COLO668 (cell line): Measurements from ENCODE around the gene CASP7.
A peak's percentile ranks its signal among the peaks of the same experiment; 100 is the strongest.

ENCODE experiments used
- DNase-seq: peaks from one replicate; lab custom pipeline; 2025; ENCODE audit not compliant: unreplicated experiment; lab: John Stamatoyannopoulos, UW

CASP7 gene

DNA sequence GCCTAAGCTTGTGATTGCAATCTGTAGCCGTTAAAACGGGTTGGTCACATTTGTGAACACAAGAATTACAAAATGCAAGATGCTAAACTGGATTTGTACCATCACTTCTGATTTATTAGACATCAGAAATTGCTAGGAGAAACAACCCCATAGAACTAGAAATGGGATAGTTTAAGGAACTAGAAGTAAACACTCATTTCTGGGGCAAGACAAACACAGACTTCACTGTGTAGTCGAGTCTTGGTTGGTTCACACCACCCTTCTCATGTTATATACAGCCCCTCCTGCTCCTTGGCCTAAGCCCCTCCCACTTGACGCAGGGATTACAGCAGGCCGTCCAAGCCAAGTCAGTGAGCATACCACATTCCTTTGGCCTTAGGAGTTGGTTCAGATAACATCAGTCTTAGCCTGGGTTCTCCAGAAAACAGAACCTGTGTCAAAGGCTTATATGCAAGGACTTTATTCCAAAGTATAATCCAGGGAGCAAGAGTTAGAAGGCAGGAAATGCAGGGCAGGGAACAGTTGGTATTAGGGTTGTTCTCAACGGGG is 13.8 kb upstream of the CASP7 start:
- DNase-seq = no peak

DNA sequence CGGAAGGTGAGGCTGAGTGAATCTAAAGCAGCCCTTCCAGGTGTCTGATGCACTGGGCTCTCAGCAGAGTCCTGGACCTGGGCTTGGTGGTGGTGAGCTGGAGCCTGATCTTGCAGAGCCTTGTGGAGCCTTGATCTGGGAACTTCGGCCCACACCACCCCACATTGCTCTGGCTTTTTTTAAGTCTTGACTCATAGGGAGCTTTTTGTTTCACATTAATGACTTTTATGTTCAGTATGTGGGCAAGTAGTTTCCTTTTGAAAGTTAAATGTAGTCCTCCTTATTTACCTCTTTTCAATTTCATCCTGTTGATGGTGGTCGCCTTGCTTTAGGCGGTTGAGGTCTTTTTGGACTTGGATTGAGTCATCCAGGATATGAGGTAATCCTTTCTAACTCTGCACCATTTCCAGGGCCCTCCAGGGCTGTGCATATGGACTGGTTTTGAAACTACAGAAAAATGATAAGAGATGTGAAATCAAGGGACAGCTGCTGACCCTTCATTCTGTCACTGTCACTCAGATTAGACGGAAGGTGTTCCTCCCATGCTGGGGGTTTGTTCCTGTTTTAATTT is 12.9 kb upstream of the CASP7 start:
- DNase-seq = no peak

DNA sequence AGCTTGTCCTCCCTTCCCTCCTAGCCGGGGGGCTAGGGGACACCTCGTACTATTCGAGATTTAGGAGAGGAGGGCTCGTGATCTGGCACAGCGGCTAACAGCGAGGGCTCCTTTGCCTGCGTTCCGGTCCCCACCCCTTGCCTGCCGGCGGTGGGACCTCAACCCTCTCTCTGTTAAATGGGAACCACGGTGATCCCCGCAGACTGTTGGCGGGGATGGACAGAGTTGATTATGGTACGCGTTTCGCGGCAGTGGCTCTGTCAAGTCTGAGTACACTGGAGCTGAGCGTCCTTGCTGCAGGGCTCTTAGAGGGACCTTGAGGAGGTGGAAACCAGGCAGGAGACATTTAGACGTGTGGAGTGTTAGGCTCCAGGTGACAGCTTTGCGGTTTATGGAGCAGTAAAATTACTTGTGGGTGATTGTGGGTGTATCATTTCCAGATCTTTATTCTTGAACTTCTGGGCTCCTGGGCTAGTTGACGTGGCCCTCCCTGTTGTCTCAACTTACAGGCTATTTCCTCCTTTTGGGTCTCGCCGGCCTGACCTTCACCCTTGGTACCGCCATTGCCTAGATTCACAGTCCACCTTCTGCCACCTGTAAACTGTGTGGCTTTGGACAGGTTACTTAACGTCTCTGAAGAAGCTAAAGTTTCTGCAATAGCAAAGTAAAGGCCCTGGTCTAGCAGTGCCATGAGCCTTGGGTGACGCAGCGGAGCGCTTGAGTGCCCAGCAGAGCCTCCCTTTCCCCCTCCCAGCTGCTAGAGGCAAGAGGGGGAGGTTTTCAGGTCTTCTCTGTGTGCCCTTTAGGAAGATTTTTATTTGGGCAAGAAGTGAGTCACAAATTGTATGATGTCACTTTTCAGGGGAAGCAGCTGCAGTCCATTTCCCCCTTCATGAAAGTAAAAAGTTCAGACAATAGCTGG is 739 bp downstream of the CASP7 start:
- DNase-seq = peak; percentile 41

- DNase-seq = no peak
These were observed 2.1 kb downstream of the CASP7 start for GRCh38 chr10:113681533-113682470.

DNA sequence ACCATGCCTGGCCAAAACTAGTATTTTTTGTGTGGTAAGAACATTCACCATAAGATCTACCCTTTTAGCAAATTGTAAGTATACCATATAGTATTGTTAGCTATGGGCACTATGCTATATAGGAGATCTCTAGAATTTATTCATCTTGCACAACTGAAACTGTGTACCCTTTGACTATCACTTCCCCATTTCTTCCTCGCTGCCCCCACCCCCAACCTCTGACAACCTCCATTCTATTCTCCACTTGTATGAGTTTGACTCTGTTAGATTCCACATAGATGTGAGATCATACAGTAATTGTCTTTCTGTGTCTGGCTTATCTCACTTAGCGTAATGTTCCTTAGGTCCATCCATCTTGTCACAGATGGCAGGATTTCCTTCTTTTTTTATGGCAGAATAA is 3.6 kb downstream of the CASP7 start:
- no peak for DNase-seq

- no peak for DNase-seq
These were observed 6.3 kb downstream of the CASP7 start for GRCh38 chr10:113686028-113686427.

DNA sequence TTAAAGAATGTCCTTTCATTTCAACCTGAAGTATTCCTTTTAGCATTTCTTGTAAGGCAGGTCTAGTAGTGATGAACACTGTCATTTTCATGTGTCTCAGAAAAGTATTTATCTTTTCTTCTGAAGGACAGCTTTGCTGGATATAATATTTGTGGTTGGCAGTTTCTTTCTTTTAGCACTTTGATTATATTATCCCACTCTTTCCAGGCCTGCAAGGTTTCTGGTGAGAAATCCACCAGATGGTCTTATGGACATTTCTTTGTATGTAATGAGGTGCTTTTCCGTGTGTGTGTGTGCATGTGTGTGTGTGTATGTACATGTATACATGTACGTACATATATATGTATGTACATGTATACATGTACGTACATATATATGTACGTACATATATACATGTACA is 7.3 kb downstream of the CASP7 start:
- DNase-seq = no peak

GRCh38 chr10:113689057-113689456 is 9.3 kb downstream of the CASP7 start:
- DNase-seq = no peak

GRCh38 chr10:113689574-113689973 is 9.9 kb downstream of the CASP7 start:
- DNase-seq = no peak

DNA sequence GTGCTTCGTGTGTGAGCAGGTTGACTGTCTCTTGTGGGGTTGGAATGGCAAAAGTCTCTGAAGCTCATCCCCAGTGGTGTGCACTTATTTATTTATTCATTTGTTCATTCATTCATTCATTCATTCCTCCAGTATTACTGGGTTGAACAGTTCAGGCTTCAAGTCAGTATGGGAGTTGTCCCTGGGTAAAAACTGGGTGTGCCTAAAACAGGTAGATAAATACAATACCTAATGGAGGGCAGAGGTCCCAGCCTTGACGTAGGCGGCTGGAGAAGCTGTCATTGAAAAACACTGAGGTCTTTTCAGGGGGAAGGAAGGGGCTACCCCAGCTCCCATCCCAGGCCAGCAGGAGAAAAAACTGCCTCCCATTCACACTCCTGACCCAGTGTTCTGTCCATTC is 11.0 kb downstream of the CASP7 start:
- DNase-seq = no peak

DNA sequence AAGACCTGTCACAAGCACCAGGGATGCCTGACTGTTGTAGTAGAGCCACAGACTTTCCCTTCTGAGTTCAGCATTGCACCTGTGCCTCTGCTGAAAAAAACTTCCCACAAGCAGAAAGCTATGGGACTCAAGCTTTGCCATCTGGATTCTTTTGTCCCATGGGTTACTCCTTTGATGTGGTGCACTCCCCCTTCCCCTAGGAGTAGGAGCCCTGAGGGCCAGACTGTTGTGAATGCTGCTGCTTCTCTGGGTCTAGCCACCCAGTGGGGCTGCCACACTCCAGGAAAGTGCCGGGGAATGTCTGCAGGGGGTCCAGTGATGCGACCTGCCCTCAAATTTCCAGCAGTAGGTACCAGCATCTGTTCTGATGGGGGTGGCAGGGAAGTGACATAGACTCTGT is 11.7 kb downstream of the CASP7 start:
- DNase-seq = no peak

GRCh38 chr10:113692271-113692670 is 12.6 kb downstream of the CASP7 start:
- DNase-seq = no peak

DNA sequence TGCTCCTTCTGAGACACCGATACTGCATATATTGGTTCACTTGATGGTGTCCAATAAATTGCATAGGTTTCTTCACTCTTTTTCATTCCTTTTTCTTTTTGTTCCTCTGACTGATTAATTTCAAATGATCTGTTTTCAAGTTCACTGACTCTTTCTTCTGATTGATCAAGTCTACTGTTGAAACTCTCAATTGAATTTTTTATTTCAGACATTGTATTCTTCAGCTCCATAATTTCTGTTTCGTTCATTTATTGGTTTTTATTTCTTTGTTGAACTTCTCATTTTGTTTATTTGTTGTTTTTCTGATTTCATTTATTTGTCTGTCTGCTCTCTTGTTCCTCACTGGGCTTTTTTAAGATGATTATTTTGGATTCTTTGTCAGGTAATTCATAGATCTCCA is 13.6 kb downstream of the CASP7 start:
- DNase-seq = no peak

GRCh38 chr10:113695691-113696090 is 16.0 kb downstream of the CASP7 start:
- no peak for DNase-seq

DNA sequence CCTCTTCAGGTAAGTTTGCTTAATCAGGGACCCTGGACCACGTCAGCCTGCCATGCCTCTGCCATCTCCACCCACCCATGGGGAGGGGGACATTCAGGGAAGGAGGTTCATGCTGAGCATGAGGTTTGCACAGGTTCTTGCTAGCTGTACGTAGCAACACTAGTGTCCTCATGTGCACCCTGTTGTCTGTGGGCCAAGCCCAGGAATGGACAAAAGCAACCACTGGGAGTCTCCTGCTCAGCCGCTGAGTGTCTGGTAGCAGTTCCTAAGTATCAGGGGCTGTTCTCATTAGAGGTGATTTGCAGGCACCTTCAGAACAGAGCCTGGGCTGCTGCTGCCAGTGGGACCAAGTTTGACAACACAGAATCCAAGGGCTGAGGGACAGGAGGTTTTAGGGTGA is 17.9 kb downstream of the CASP7 start:
- DNase-seq = no peak

DNA sequence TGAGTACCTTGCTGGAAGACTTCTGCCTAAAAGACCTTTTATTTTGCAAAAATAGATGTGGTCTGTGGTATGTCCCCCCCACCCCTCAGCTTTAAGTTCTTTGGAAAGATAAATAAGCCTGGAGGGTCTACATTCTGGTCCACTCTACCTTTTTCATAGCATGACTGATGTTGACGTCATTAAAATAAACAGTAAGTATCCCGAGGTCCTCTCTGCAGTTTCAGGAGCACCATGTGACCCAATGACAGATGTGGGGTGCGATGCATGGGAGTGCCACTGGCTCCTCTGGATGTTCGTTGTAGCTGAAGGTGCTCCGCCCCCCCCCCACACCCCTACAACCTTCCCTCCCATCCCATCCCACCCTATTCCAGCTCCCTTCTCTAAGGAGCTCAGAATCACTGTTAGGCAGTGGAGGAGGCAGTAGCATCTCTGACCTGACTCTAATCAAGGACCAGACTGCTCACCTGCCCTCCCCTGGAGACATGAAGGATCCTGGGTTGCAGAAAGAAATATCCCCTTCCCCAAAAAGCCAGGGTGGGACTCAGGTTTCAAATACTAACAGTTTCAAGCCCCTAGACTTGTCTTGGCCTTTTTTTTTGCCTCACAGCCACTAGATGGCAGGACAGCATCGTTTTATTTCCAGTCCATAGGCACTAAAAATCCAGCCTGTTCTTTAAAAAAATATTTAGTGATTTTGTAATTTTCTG is 25.1 kb downstream of the CASP7 start:
- DNase-seq = peak; percentile 16

- no peak for DNase-seq
These were observed 25.6 kb downstream of the CASP7 start for GRCh38 chr10:113705344-113705652.

- no peak for DNase-seq
These were observed 26.9 kb downstream of the CASP7 start for GRCh38 chr10:113706623-113707022.

- no peak for DNase-seq
These were observed 28.9 kb downstream of the CASP7 start for GRCh38 chr10:113708640-113709039.

- no peak for DNase-seq
These were observed 29.6 kb downstream of the CASP7 start for GRCh38 chr10:113709221-113709838.
